ENCODE measurements around the gene NGEF.

Gene NGEF

DNA sequence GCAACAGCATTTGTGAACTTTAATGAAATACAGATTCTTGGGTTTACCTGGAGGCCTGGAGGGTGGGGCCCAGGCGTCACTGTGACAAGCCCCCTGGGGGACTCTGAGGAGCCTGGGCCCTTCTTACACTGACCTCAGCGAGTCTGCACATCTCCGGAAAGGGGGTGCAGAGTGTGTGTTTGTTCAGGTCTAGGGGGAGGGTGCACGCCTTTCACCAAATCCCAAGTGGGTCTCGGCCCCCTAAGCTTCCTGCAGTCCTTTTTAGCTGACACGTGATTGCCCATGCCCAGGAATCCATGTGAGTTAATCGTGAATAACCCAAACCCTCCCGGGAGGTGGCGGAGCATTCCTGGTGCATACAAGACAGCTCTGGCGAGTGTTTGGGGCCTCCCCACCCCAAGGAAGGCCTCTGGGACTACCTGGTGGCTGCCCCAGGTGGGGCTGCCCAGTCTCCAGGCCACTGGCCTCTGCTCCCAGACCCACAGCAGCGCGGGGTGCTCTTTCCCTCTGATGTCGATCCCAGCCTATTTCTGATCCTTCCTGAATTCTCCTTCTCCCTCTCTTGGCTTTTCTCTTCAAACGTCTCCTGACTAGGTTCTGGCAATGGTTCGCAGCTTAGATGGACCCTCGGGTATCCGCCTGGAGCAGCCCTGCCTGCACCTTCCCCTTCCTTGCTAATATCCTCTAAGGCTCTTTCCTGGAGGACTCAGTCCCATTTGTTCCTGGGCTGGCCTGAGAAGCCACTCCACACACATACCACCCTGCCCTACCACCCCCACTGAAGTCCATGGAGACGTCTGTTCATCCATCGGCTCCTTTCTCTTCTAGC lies 10.0 kb downstream of the NGEF start:
- CTCF ChIA-PET = interaction anchor here (0.7 kb wide), 1 partner anchor 967 kb away, joined by 3 read pairs; no protein-coding TSS in a partner anchor
- POLR2A ChIA-PET = no interaction called here
- Histone ChIP-seq H3K36me3 (ENCODE audit: control insufficient read depth in 2 of 2, insufficient read depth in 1 of 2, low read length in 2 of 2) (no peaks in the 10 kb centered on the region), H3K27ac (ENCODE audit: extremely low read depth, low read depth, low read length) (no peak overlapping the region), H3K4me1 (ENCODE audit: control insufficient read depth, insufficient read depth, low read length) (no peaks in the 10 kb centered on the region), H3K9me3 (ENCODE audit: control insufficient read depth, insufficient read depth, low read depth, low read length) (no peaks in the 10 kb centered on the region), H3K4me3 (ENCODE audit: low read depth, low read length) (no peak overlapping the region)
- no peak for TF ChIP-seq ZNF302 (tag by site-specific recombination; IDR thresholded peaks at IDR 0.05; ENCODE audit: low read depth)
- no peak for TF ChIP-seq ZNF121 (tag by site-specific recombination; IDR thresholded peaks at IDR 0.05)

DNA sequence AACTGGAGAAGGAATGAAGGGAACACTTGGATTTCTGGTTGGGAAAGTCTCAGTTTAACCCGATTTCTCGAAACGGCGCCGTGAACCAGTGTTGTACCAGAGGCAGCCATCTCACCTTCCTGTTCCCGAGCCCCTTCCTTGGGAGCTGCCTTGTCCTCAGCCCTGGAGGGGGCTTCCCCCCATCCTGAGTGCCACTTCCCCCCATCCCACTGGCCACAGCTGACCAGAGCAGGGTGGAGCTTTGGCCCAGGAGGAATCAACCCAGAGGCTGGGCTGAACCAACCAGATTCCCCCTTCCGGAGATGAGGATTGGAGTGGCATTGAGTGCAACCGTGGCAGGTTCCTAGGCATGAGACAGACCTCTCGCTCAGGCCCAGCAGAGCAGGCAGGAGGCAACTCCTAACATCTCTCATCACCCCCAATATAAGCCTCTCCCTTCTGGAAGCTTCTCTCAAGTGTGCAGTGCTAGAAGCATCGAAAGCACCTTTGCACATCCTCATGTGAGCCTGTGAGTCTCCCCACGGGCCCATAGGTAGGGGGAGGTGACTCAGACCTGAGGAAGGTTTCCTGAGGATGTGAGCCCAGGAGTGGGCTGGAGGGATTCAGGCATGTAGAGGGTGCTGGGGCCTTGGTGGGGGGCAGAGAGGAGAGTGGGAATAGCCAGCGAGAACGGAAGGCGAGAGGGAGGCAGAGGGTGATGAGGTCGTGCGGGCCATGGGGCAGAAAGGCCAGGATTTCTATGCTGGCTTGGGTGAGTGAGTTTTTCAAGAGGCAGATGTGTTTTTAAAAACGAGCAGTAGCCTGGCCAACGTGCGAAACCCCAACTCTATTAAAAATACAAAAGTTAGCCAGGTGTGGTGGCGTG lies 11.9 kb downstream of the NGEF start:
- ChIA-PET POLR2A (no interaction called here), CTCF (interaction anchor here (0.6 to 1.2 kb wide), 2 partner anchors 28 to 32 kb away, joined by 3 to 5 read pairs; no protein-coding TSS in a partner anchor)
- no peak for TF ChIP-seq ZNF654 (tag by site-specific recombination; IDR thresholded peaks at IDR 0.05; ENCODE audit: low read depth)
- TF ChIP-seq FEZF1 (tag by site-specific recombination; IDR thresholded peaks at IDR 0.05) = no peak
- TF ChIP-seq, protein P1, sequence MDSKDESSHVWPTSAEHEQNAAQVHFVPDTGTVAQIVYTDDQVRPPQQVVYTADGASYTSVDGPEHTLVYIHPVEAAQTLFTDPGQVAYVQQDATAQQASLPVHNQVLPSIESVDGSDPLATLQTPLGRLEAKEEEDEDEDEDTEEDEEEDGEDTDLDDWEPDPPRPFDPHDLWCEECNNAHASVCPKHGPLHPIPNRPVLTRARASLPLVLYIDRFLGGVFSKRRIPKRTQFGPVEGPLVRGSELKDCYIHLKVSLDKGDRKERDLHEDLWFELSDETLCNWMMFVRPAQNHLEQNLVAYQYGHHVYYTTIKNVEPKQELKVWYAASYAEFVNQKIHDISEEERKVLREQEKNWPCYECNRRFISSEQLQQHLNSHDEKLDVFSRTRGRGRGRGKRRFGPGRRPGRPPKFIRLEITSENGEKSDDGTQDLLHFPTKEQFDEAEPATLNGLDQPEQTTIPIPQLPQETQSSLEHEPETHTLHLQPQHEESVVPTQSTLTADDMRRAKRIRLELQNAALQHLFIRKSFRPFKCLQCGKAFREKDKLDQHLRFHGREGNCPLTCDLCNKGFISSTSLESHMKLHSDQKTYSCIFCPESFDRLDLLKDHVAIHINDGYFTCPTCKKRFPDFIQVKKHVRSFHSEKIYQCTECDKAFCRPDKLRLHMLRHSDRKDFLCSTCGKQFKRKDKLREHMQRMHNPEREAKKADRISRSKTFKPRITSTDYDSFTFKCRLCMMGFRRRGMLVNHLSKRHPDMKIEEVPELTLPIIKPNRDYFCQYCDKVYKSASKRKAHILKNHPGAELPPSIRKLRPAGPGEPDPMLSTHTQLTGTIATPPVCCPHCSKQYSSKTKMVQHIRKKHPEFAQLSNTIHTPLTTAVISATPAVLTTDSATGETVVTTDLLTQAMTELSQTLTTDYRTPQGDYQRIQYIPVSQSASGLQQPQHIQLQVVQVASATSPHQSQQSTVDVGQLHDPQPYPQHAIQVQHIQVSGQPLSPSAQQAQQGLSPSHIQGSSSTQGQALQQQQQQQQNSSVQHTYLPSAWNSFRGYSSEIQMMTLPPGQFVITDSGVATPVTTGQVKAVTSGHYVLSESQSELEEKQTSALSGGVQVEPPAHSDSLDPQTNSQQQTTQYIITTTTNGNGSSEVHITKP (tag by site-specific recombination; IDR thresholded peaks at IDR 0.05) = no peak
- TF ChIP-seq PRDM1 (tag by site-specific recombination; IDR thresholded peaks at IDR 0.05) = no peak
- TF ChIP-seq, protein P2, sequence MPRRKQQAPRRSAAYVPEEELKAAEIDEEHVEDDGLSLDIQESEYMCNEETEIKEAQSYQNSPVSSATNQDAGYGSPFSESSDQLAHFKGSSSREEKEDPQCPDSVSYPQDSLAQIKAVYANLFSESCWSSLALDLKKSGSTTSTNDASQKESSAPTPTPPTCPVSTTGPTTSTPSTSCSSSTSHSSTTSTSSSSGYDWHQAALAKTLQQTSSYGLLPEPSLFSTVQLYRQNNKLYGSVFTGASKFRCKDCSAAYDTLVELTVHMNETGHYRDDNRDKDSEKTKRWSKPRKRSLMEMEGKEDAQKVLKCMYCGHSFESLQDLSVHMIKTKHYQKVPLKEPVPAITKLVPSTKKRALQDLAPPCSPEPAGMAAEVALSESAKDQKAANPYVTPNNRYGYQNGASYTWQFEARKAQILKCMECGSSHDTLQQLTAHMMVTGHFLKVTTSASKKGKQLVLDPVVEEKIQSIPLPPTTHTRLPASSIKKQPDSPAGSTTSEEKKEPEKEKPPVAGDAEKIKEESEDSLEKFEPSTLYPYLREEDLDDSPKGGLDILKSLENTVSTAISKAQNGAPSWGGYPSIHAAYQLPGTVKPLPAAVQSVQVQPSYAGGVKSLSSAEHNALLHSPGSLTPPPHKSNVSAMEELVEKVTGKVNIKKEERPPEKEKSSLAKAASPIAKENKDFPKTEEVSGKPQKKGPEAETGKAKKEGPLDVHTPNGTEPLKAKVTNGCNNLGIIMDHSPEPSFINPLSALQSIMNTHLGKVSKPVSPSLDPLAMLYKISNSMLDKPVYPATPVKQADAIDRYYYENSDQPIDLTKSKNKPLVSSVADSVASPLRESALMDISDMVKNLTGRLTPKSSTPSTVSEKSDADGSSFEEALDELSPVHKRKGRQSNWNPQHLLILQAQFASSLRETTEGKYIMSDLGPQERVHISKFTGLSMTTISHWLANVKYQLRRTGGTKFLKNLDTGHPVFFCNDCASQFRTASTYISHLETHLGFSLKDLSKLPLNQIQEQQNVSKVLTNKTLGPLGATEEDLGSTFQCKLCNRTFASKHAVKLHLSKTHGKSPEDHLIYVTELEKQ (tag by site-specific recombination; IDR thresholded peaks at IDR 0.05; ENCODE audit: borderline replicate concordance) = no peak
- TF ChIP-seq ZNF530 (tag by site-specific recombination; IDR thresholded peaks at IDR 0.05; ENCODE audit: low read depth) = no peak
- Histone ChIP-seq H3K4me1 (ENCODE audit: control insufficient read depth, insufficient read depth, low read length) (no peaks in the 10 kb centered on the region), H3K9me3 (ENCODE audit: control insufficient read depth, insufficient read depth, low read depth, low read length) (no peaks in the 10 kb centered on the region), H3K27ac (ENCODE audit: extremely low read depth, low read depth, low read length) (no peak overlapping the region), H3K4me3 (ENCODE audit: low read depth, low read length) (no peak overlapping the region), H3K36me3 (ENCODE audit: control insufficient read depth in 2 of 2, insufficient read depth in 1 of 2, low read length in 2 of 2) (no peaks in the 10 kb centered on the region)

DNA sequence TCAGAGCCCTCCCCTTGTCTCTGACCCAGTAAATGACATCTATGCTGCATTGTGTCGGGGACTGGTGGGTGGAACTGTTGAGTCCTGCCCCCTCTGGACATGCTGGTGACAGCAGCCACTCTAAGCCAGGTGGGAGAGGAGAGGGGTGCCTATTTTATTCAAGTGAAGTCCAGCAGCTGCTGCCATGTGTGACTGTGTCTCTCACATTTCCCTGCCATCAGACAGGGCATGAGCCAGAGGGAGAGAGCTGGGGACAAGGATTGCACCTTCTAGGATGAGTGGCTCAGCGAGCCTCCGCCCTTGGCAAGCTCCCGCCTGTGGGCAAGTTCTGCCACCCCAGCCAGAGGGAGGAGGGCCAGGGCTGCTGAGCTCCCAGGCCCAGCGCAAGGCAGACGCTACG lies 13.7 kb downstream of the NGEF start:
- POLR2A ChIA-PET = no interaction called here
- CTCF ChIA-PET = no interaction called here
- no peaks in the 10 kb centered on the region for H3K36me3 ChIP-seq (ENCODE audit: control insufficient read depth in 2 of 2, insufficient read depth in 1 of 2, low read length in 2 of 2)
- no peaks in the 10 kb centered on the region for H3K9me3 ChIP-seq (ENCODE audit: control insufficient read depth, insufficient read depth, low read depth, low read length)
- H3K4me3 ChIP-seq (ENCODE audit: low read depth, low read length) = no peak overlapping the region
- TF ChIP-seq ZNF843 (tag by site-specific recombination; IDR thresholded peaks at IDR 0.05) = no peak
- no peak overlapping the region for H3K27ac ChIP-seq (ENCODE audit: extremely low read depth, low read depth, low read length)
- H3K4me1 ChIP-seq (ENCODE audit: control insufficient read depth, insufficient read depth, low read length) = no peaks in the 10 kb centered on the region

All from HEK293 (cell line).